GM18517 (cell line): ENCODE measurements around the gene JCAD.
"Not testable (repeated sequence)": the region's sequence is repeated elsewhere in the genome, so short reads cannot be mapped to it uniquely, and the experiment has no call there.

Experiments
- ATAC-seq: cut with Tn5 transposase; IDR thresholded peaks from one replicate; pipeline ENCODE4 v1.9.1; 2021; ENCODE audit warnings: mild to moderate bottlenecking, moderate library complexity; ENCODE audit not compliant: unreplicated experiment

JCAD gene

DNA sequence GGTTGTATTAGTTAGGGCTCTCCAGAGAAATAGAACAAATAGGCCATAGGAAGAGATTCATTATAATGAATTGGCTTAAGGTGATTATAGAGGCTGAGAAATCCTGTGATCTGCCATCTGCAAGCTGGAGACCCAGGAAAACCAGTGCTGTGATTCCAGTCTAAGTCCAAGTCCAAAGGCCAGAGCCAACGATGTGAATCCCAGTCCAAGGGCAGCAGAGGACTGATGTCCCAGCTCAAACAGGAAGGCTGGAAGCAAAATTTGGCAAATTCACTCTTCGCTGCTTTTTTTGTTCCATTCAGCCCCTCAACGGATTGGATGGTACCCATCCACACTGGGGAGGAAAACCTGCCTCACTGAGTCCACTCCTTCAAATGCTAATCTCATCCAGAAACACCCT, 68.0 kb downstream of the JCAD start:
- ATAC-seq, result no peak

DNA sequence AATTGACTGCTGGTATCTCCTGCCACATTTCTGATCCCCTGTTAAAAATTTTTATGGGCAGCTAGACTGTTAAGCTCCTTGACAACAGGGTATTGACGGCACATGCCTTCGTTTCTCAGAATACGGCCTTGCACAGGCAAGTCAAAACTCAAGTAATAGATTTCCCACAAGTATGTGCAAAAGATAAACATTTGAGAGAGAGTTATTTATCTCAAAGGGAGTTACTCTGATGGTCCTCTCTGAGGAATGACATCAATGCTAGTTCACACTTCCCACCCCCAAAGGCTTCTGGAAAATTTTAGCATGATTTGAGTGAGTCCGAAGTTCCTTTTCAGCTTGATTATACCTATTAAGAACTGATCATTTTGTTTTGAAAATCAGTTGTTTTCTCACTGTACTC, 71.9 kb downstream of the JCAD start:
- ATAC-seq, result no peak

- no peak for ATAC-seq
Observed at GRCh38 chr10:29982997-29983648, 76.3 kb downstream of the JCAD start.

DNA sequence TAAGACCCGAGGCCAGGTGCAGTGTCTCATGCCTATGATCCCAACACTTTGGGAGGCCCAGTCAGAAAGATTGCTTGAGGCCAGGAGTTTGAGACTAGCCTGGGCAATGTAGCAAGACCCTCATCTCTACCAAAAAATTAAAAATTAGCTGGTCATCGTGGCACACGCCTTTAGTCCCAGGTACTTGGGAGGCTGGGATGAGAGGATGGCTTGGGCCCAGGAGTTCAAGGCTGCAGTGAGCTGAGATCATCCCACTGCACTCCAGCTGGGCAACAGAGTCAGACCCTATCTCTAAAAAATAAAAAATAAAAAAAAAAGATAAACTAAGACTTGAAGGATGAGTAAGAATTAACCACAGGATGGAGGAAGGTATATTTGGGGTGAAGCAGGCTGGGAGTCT, 77.9 kb downstream of the JCAD start:
- ATAC-seq, result no peak

- no peak for ATAC-seq
Observed at GRCh38 chr10:29980084-29980483, 79.3 kb downstream of the JCAD start.

DNA sequence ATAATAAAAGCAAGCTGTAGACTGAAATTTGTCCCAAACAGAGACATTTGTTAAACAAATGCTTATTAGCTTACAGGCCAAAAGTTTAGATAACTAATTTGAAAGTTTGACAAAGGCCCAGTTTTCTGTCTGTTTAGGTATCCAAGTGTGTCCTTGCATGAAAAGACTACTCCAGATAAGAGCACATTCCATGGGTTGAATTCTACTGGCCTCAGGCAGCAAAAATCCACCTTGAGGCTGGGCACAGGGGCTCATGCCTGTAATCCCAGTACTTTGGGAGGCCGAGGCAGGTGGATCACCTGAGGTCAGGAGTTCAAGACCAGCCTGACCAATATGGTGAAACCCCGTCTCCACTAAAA, 80.0 kb downstream of the JCAD start:
- ATAC-seq, result not testable (repeated sequence)

DNA sequence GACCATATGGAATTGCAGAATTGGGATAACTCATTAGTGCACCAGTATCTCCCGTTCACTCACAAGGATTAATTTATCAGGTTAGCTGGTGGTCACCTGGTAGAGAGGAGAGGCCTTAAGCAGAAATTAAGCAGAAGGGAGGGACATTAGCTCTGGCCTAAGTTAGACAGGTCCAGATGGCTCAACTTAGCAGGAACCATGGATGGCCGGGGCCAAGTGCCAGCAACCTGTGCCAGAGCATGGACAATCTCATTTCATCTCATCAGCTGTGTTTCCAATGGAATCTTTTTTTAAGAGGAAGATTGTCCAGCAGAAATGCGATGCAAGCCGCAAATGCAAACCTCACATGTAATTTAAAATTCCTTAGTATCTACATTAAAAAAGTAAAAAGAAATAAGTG, 82.2 kb downstream of the JCAD start:
- no peak for ATAC-seq

DNA sequence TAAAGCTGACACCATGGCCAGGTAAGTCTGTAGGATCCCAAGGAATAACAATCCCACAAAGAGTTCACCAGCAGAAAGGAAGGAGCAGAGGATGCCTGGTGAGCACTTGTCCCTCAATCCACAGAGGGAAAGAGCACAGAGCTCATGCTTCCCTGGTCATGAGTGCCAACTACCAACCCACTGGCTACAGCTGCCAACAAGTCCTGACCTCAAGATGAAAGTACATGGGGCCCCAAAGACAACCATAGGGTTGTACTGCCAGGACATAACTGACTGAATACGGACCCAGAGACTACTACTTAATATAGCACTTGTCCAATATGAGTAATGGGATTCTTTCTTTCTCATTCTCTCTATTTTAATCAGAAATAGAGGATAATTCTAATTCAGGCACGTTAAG, 83.3 kb downstream of the JCAD start:
- no peak for ATAC-seq

- no peak for ATAC-seq
Observed at GRCh38 chr10:29974773-29975172, 84.6 kb downstream of the JCAD start.

GRCh38 chr10:29973921-29974320, 85.5 kb downstream of the JCAD start:
- ATAC-seq, result no peak

- ATAC-seq, result no peak
Observed at GRCh38 chr10:29970576-29970975, 88.8 kb downstream of the JCAD start.

- no peak for ATAC-seq
Observed at GRCh38 chr10:29970012-29970396, 89.4 kb downstream of the JCAD start.

GRCh38 chr10:29969255-29970011, 90.0 kb downstream of the JCAD start:
- ATAC-seq, result no peak

GRCh38 chr10:29968585-29968984, 90.8 kb downstream of the JCAD start:
- no peak for ATAC-seq

GRCh38 chr10:29966269-29966668, 93.1 kb downstream of the JCAD start:
- no peak for ATAC-seq
